ENCODE measurements around the gene LRRC26. TPM values are rescaled to one million over a fixed set of nuclear protein-coding genes. Genes with fewer than 3 reads are reported as not detected.

The LRRC26 gene
- polyA plus RNA-seq, 4 donors, result 0.12 to 0.29 (median 0.17) TPM; not detected in 1

DNA sequence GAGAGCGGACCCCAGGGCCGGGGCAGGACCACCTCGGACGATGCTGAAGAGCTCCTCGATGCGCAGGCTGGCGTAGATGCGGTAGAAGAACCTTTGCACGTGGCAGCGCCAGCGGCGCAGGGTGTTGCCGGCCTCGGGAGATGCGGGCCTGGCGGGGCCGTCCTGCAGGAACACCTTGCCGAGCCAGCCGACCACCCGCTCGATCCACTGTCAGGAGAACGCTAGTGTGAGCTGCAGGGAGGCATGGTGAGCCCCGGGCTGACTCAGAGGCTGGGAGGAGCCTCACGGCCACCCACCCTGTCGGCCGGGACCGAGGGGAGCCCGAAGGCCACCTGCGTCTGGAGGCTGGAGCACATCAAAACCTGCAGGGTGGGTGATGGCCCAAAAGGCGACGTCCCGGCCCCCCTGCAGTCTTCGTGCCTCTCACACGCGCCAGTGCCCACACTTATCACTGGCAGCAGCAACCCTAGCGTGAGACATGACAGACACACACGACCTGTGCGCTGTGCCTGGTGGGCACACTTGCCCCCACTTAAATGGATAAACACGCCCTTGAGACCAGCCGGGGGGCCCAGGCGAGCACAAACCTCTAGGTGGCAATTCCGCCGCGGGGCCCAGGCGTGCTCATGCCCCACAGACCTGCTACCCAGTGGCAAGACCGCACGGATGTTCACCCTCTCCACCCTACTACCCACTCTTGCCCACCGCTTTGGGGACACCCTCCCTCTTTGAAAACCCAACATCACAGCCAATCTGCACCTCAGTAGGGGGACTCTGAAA is 15.2 kb upstream of the LRRC26 start:
- DNase-seq (ENCODE audit: low read depth in 4 of 4, low spot score in 2 of 4), result no peak

DNA sequence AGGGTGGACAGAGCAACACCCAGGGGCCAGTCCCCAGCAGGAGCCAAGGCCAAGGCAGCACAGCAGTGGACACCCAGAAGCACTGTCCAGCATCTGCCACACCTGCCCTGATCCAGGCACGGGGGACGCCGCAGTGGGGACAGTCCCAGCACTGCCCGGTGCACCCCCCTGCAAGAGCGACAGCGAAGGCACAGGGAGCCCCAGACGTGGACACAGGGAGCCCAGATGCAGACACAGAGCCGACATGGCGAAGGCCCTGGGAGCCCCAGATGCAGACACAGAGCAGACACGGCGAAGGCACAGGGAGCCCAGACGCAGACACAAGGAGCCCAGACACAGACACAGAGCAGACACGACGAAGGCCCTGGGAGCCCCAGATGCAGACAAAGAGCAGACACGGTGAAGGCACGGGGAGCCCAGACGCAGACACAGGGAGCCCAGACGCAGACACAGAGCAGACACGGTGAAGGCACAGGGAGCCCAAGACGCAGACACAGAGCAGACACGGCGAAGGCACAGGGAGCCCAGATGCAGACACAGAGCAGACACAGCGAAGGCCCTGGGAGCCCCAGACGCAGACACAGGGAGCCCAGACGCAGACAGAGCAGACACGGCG is 14.2 kb upstream of the LRRC26 start:
- no peak for DNase-seq (ENCODE audit: low read depth in 4 of 4, low spot score in 2 of 4)

DNA sequence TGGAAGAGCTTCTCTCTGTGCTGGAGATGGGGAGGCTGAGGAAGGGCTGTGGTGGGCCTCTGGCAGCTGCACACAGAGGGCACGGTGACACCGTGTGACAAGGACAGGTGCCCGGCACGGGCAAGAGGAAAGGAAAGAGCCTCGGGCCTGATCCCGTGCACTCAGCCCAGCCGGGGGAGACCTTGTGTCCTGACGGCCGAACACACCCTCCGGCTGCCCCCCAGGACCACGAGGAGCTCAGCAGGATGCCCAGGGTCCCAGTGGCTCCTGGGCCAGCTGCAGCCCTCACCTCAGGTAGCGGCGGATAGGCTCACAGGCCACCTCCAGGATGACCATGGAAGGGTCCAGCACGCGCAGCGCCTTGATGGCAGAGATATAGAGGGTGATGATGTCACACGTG is 13.0 kb upstream of the LRRC26 start:
- DNase-seq (ENCODE audit: low read depth in 4 of 4, low spot score in 2 of 4), result no peak

DNA sequence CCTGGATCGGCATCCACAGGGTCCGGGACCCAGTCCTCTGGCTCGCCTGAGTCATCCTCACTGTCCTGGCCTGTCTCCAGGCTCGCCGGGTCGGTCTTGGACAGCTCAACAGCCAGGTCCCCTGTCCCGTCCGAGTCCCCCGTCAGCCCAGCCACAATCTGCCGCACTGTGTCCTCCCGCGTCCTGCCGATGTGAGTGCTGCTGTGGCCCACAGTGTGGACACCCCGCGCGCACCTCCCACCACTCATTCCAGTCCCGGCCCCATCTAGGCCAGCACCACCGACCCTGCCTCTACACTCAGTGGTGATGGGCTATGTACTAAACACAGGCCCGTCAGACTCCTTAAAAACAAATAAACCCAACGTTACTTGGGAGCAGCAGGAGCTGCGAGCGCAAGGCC is 11.8 kb upstream of the LRRC26 start:
- no peak for DNase-seq (ENCODE audit: low read depth in 4 of 4, low spot score in 2 of 4)

DNA sequence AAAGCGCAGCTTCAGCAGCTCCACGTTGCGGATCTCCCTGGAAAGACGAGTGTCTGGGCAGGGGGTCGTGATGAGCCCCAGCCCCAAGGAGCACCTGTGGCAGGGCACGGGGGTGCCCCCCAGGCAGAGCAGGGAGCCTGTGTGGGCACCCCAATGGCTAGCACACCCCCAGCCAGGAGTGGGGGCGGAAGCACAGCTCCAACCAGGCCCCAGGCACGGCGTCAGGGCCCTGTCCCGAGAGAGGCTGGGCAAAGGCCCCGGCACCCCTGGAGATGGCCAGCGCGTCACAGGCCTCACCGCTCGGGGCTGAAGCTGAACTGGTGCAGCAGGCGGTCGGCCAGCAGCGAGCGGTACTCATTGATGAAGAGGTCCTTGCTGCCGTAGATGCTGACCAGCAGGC is 10.6 kb upstream of the LRRC26 start:
- no peak for DNase-seq (ENCODE audit: low read depth in 4 of 4, low spot score in 2 of 4)

DNA sequence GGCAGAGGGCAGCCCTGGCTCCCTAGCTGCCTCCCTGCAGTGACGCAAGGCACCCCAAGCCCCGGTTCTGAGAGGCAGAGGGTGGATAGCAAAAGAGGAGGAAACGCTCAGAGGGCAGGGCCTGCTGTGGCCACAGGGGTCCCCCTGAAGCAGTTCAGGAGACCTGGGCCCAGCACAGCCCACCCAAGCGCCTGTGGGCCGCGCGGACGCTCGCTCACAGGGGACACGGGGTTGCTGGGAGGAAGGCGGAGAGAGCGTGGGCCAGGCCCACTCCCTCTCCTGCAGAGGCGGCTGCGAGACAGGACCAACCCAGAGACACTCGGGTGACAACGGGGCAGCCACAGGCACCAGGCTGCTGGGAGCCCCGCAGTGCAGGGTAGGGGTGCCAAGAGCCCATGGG is 9.9 kb upstream of the LRRC26 start:
- no peak for DNase-seq (ENCODE audit: low read depth in 4 of 4, low spot score in 2 of 4)

DNA sequence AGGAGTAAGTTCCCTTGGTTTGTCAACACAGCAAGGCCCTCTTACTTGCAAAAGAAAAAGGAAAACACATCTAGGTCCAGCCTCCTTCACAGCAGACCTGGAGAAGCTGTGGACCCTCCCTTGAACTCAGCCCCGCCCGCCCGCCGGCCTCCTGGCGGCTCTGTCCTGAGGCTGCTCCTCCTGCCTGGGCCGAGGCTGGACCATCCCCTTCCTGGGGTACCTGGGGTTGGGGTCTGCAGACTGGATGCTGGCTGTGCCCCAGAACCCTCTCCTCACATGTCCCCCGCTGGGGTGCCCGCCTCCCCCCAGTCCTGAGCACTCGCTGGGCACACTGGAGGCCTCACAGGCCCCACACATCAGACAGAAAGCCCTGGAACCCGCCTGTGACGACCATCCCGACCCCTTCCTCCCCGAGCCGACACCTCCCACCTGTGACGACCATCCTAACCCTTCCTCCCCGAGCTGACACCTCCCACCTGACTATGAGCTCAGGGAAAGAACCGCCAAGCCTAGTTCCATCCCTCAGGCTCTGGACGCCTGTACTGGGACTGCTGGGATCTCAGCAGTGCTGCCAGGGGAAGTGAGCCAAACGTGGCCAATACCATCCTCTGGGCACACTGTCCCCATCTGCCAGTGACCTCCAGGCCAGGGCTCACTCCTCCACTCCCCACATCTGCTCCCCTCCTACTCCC is 9.2 kb upstream of the LRRC26 start:
- no peak for DNase-seq (ENCODE audit: low read depth in 4 of 4, low spot score in 2 of 4)

DNA sequence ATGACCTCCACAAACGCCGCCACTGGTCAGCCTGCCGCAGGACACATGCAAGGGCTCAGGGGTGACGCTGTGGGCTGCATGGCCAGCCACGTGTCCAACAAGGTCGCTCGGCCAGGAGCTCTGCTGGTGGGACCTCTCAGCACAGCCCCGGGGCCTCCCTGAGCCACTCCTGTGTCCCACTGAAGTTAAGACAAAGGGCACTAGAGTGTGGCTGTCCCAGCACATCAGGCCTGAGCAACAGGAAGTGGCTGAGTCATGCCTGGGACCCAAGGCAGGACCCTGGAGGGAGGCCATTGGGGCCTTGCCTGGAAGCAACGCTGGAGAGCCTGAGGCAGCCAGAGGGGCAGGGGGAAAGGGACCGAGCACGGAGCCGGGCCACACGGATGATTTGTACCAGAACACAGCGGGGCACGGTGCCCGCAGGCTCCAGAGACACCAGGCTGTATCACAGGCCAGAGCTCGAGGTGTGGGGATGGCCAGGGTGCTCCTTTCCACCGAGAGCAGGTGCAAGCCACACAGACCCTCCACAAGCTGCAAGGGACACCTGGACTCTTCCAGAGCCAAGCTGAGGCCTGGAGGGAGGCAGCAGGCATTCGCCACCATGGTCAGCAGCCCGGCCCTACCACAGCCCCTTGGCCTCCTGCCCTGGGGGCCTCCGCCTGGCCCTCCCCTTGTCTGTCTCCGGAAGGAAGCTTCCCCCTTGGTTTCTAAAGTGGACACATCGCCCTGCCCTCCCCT is 8.5 kb upstream of the LRRC26 start:
- DNase-seq (ENCODE audit: low read depth in 4 of 4, low spot score in 2 of 4), result no peak

DNA sequence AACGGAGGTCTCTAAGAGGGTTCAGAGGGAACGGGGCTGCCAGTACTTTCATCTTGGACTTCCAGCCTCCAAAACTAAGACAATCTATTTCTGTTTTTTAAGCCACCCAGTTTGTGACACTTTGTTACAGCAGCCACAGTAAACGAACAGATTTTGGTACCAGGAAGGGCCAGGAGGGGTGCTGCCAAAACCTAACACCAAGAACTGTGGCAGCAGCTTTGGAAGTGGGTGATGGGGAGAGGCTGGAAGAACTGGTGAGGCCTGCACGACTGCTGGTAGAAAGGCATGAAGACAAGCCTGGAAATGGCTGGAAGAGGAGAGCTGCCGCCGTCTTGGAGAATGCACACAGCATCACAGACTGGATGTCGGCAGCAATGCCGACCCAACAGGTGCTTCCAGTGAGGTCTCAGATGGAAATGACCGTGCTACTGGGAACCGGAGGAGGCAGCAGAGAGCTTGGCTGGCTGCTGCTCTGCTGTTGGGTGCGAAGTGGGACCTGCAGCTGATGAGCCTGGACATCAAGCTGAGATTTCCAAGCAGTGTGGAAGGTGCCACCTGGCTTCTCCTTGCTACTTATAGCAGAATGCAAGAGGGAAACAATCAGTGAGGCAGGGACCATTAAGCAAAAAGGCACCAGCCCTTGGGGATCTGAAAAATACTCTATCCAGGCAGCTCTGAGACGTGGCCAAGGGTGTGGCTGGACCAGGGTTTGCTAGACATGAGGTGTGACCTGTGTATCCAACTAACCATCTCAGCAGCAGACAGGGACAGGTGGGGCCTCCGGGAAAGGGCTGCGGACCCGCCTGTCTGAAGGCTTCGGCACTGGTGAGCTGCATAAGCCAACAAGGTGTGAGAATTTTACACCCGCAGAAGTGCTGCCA is 6.7 kb upstream of the LRRC26 start:
- DNase-seq (ENCODE audit: low read depth in 4 of 4, low spot score in 2 of 4), result no peak

DNA sequence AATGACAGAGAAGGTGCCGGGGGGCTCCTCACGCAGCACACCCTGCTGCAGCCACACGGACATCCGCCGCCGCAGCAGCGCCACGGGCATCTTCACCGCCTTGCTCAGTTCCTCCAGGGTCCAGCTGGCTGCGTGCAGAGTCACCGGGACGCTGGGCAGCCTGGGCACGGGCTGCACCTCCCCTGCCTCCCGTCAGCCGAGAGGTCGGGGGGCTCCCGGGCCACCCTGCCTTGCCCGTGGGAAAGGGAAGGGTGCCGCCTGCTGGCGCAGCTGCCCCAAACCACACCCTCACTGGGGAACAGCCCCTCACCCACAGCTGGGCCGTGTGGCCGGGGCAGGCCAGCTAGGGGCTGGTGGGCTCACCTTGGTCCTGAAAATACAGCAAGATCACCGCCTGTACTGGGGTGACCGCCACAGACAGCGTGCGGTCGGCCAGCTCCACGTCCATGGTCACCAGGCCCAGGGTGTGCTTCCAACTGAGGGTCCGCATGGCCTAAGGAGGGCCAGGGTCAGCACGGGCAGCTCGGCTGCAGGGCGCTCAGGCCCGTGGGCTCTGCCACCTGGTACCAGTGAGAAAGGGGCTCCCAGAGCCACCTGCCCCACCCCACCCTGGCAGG is 5.6 kb upstream of the LRRC26 start:
- DNase-seq (ENCODE audit: low read depth in 4 of 4, low spot score in 2 of 4), result no peak

DNA sequence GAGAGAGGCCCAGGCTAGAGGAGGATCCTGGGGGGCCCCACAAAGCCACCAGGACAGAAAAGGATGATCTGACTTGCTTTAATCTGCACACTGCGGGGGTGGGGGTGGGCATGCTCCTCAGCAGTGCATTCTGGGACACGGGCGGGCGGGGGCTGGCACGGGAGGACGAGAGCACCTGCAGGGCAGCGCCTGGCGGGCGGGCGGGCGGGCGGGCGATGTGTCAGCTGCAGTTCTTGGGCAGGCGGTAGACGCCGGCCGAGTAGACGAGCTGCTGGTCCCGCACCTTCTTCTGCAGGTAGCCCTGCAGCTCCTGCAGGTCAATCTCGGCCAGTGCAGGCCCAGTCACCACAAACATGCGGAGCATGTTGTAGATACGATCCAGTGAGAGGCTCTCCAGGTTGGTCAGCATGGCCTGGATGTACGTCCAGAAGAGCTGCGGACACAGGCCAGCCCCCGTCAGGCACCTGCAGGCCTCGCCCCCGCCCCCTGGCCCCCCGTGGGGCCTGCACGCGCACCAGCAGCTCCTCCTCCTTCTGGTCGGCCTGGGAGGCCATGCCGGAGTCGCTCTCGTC is 5.0 kb upstream of the LRRC26 start:
- DNase-seq (ENCODE audit: low read depth in 4 of 4, low spot score in 2 of 4), result no peak

DNA sequence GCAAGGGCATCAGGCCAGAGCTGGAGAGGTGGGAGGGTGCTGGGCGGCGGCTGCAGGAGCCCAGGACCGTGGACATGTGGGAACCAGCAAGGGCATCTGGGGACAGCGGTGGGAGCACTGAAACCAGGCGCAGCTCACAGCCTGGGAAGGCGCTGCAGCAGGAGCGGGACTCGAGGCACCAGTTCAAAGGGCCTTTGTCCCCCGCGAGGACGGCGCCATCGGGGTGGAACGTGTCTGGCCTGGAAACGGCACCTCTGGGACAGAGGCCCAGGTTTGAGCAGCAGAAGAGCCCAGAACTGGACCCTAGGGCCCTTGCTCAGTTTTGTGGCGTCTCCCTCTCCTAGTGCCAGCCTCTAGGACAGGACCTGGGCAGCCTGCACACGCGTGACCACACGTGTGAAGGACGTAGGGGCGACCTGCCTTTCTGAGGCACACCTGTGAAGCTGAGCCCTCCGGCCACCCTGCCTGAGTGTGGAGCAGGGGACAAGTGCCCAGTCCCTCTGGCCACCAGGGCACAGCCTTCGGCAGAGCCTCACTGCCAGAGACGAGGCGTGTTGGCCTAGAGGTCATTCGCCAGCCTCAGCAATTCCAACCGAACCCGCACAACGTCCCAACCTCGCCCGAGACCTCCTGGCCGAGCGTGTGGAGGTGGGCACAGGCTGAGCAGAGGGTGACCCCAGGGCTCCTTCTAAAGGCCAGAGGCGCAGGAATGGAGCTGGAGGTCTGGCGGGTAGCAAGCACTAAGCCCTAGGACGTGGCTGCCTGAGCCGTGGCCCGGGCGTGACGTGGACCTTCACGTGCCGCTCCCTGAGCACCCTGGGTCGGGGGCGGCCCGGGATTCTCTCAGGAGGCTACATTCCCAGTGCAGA is 4.2 kb upstream of the LRRC26 start:
- DNase-seq (ENCODE audit: low read depth in 4 of 4, low spot score in 2 of 4), result no peak

DNA sequence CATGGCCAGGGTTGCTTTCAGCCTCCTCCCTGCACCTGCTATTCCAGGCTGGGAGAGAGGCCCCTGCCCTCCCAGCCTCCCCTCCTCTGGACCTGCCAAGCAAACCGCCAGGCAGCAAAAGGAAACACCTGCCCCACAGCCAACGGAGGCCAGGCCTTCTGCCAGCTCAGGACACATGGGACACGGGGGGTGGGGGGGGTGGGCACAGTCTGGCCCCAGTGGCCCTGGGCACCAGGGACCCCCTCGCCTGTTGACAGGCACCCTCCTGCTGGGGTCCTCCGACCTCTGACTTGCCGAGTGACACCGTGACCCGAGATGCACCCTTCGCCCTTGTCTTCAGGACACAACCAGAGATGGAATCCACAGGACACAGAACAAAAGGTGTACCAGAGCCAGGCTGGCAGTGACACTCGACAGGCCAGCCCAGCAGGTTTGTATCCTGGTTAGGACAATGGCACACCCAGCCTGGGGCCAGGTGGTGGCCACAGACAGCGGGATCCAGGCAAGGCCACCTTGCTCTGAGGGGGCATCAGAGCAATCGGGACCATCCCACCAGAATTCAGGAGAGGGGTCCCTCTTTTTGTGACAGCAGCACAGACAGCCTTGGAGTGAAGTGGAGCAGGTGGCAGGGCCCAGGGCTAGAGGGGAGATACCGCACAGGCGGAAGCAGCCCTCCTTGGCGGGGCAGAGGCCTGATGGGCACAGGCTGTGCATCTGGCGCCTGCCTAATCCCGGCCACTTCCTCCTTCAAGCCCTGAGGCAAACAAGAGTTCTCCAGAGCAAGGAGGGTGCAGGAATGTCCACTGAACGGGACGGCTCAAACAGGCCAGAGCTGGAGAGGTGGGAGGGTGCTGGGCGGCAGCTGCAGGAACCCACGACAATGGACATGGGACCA is 3.3 kb upstream of the LRRC26 start:
- no peak for DNase-seq (ENCODE audit: low read depth in 4 of 4, low spot score in 2 of 4)

DNA sequence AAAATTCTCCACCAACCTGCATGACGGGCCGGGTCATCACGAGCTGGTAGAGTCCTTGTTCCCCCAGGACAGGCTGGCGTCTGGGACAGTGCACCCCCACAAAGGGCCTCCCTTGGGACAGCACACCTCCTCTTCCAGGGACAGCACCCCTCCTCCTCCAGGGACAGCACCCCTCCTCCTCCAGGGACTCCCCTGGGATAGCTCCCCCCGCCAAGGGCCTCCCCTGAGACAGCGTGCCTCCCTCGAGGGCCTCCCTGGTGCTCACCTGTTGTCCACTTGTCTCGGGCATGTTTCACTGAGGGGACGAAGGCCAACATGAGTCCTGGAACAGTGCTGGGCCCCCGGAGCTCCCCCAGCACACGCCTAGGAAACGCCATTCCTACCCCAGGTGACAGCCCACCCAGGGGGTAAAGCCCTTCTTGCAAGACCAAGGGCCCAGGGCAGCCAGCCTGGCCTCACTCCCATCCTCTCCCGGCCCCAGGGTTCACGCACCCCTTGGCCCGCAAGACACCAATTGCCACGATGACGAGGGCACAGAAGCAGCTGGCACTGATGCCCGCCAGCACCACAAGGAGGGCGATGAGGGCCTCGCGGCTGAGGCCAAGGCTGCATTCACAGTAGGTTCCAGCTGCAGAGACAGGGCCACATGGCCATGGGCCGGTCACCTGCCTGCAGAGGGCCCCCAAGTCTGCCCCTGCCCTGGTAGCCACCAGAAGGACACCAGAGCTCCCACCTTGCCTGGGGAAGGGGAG is 1.5 kb upstream of the LRRC26 start:
- DNase-seq (ENCODE audit: low read depth in 4 of 4, low spot score in 2 of 4), result no peak

DNA sequence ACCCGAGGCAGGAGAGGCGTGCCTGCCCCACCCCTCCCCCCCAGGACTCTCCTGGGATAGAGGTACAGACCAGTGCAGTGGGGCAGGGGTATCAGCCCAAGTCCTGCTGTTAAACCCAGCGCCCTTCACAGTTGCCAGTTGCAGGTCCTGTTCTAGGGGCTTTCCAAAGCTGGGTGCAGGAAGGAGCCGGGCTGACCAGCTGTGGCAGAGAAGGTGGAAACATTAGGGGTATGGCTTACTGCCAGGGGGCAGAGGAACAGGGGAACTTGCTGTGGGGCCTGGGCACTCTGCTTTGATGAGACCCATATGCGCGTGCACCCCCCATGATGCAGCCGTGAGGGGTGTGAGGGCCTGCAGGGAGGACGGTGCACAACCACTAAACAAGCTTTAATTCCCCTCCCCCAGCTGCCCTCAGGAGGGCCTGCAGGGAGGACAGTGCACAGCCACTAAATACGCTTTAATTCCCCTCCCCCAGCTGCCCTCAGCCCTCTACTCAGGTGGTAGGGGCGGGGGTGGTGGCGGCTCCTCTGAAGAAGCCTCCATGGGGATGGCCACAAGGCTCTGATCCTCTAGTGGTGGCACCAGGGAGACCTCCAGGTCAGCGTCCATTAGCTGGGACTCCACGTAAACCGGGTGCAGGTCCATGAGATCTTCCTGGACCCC is 766 bp upstream of the LRRC26 start:
- no peak for DNase-seq (ENCODE audit: low read depth in 4 of 4, low spot score in 2 of 4)

Measured in left renal cortex interstitium (tissue), 4 donors.